ENCODE measurements around the gene ZNF135.

ZNF135 gene

DNA sequence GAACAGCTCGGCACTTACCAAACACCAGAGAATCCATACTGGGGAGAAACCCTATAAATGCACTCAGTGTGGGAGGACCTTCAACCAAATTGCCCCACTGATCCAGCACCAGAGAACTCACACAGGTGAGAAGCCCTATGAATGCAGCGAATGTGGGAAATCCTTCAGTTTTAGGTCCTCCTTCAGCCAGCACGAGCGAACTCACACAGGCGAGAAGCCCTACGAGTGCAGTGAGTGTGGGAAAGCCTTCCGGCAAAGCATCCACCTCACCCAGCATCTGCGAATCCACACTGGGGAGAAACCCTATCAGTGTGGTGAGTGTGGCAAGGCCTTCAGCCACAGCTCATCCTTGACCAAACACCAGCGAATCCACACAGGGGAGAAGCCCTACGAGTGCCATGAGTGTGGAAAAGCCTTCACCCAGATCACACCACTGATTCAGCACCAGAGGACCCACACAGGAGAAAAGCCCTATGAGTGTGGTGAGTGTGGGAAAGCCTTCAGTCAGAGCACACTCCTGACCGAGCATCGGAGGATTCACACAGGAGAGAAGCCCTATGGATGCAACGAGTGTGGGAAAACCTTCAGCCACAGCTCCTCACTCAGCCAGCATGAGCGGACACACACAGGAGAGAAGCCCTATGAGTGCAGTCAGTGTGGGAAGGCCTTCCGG lies 8.3 kb downstream of the ZNF135 start:
- TF ChIP-seq, protein P1, sequence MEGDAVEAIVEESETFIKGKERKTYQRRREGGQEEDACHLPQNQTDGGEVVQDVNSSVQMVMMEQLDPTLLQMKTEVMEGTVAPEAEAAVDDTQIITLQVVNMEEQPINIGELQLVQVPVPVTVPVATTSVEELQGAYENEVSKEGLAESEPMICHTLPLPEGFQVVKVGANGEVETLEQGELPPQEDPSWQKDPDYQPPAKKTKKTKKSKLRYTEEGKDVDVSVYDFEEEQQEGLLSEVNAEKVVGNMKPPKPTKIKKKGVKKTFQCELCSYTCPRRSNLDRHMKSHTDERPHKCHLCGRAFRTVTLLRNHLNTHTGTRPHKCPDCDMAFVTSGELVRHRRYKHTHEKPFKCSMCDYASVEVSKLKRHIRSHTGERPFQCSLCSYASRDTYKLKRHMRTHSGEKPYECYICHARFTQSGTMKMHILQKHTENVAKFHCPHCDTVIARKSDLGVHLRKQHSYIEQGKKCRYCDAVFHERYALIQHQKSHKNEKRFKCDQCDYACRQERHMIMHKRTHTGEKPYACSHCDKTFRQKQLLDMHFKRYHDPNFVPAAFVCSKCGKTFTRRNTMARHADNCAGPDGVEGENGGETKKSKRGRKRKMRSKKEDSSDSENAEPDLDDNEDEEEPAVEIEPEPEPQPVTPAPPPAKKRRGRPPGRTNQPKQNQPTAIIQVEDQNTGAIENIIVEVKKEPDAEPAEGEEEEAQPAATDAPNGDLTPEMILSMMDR (IDR thresholded peaks at IDR 0.05; ENCODE audit: low read depth, low read length, missing control alignments) = no peak
- no peak overlapping the region for H3K4me3 ChIP-seq (ENCODE audit: low read depth, low read length)
- no peak for DNase-seq (ENCODE audit: low read depth)

DNA sequence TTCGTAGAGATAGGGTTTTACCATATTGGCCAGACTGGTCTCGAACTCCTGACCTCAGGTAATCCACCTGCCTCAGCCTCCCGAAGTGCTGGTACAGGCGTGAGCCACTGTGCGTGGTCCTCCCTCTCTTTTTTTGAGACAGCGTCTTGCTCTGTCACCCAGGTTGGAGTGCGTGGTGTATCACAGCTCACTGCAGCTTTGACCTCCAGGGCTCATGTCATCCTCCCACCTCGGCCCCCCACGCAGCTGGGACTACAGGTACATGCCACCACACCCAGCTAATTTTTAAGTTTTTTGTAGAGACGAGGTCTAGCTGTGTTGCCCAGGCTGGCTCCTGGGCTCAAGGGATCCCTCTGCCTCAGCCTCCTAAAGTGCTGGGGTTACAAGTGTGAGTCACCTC lies 20.7 kb downstream of the ZNF135 start:
- no peak for DNase-seq (ENCODE audit: low read depth)
- H3K4me3 ChIP-seq (ENCODE audit: low read depth, low read length) = no peak overlapping the region
- TF ChIP-seq, protein P1 (IDR thresholded peaks at IDR 0.05; ENCODE audit: low read depth, low read length, missing control alignments) = no peak

DNA sequence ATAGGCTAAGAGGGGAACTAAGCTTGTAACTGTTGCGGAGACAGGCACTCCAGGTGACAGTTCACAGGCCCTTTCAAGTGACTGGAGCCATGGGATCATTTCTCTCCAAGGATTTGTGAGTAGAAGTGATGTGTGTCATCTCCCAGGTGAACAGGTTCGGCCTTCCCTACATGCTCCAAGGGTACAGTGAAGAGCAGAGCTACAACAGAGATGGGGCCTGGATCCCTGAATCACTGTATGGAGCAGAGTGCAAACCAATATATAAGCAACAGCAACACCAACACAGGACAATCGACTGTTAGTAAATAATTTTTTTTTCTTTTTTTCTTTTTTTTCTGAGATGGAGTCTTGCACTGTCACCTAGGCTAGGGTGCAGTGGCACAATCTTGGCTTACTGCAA lies 23.9 kb downstream of the ZNF135 start:
- no peak for DNase-seq (ENCODE audit: low read depth)
- no peak overlapping the region for H3K4me3 ChIP-seq (ENCODE audit: low read depth, low read length)
- TF ChIP-seq, protein P1 (IDR thresholded peaks at IDR 0.05; ENCODE audit: low read depth, low read length, missing control alignments) = no peak

DNA sequence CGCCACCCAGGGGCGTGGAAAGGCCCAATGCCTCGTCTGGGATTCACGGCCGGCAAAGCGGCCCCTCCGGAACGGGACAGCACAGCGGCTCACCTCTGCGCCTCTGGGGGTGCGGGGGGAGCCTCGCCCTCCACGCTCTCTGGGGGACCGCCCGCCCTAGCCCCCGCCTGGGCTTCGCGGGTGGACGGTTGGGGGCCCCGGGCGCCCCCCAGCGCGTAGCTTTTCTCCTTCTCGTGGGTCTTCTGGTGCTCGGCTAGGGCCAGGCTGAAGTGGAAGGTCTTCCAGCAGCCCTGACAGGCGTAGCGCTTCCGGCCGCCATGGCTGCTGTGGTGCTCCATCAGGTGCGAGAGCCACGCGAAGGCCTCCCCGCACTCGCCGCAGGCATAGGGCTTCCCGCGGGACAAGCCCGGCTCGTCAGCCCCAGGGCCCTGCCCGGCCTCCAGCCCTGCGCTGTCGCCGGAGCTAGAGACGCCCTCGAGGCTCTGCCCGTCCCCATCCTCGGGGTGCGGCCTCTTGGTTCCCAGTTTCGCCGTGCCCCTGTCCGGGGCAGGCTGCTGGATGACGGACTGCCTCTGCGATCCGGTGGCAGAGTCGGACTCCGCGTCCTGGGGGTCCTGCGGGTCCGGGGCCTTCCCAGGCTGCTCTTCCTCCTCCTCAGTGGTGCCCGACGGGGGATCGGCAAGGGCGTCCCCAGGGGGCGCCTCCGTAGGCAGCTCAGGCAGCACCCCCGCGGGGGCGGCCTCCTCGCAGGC lies 25.7 kb downstream of the ZNF135 start:
- TF ChIP-seq, protein P1 (IDR thresholded peaks at IDR 0.05; ENCODE audit: low read depth, low read length, missing control alignments) = no peak
- DNase-seq (ENCODE audit: low read depth) = no peak
- H3K4me3 ChIP-seq (ENCODE audit: low read depth, low read length) = no peak overlapping the region

DNA sequence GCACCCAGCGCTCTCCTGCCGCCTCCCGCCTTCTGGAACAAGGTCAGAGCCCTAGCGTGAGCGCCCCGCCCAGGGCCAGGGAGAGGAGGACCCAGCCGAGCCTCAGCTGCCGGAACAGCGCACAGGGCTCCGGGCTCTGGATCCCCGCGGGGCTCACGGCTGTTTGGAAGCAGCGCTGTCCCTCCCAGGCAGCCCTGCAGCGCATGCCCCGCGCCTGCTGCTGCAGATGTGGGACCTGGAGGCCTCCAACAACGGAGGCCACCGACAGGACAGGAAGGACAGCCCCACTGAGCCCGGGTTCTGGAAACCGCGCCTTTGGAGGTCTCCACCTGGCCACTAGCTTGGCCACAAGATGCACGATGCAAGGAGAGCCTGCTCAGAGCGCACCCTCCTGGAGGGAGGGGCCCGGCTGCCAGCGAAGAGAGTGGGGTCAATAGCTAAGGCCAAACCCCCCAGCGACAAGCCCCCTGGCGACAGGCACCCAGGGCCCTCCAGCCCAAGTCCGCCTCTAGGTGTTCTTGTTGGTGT lies 26.3 kb downstream of the ZNF135 start:
- no peak for DNase-seq (ENCODE audit: low read depth)
- TF ChIP-seq, protein P1 (IDR thresholded peaks at IDR 0.05; ENCODE audit: low read depth, low read length, missing control alignments) = no peak
- no peak overlapping the region for H3K4me3 ChIP-seq (ENCODE audit: low read depth, low read length)

DNA sequence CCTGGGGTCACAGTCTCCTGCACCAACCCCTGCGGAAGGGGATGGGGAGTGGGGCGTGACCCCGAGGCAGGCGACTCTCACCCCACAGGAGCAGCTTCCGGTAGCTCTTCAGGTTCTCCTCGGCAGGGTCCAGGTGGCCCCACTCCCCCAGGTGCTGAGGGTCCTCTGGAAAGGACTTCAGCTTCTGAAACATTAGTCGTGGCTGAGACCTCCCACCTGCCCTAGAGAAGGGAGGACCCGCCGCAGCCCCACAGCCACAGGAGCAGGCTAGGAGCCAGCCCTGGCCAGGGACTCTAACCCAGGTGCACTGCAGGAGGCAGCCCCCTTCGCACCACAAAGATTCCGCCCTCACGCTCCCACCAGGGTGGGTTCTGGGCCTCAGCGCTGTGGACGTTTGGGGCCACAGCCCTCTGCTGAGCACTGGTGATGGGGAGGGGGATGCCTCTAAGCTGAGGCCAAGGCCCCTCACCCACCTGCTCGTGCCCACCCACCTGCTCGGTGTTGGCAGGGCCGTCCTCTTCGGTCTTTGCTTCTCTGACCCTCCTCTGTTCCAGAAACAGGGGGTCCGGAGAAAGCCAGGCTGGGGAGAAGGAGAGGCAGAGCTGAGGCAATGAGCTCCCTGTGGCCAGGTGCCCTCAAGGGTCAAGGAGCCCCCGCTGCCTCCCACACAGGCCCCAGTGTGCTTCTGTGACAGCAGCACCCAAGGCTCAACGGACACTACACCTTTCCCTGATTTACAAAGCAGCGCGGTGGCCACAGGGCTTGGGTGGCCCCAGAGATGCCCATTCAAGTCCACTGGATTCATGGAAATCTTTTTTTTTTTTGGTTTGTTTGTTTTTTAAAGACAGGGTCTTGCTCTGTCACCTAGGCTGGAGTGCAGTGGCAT lies 28.0 kb downstream of the ZNF135 start:
- H3K4me3 ChIP-seq (ENCODE audit: low read depth, low read length) = no peak overlapping the region
- DNase-seq (ENCODE audit: low read depth) = no peak
- TF ChIP-seq, protein P1 (IDR thresholded peaks at IDR 0.05; ENCODE audit: low read depth, low read length, missing control alignments) = no peak
